NK-92 (cell line): Measurements from ENCODE around the gene ACKR1.

Source experiments
- DNase-seq: peaks from one replicate; lab custom pipeline; 2025; ENCODE audit not compliant: unreplicated experiment; lab: John Stamatoyannopoulos, UW

The ACKR1 gene, protein sequence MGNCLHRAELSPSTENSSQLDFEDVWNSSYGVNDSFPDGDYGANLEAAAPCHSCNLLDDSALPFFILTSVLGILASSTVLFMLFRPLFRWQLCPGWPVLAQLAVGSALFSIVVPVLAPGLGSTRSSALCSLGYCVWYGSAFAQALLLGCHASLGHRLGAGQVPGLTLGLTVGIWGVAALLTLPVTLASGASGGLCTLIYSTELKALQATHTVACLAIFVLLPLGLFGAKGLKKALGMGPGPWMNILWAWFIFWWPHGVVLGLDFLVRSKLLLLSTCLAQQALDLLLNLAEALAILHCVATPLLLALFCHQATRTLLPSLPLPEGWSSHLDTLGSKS

DNA sequence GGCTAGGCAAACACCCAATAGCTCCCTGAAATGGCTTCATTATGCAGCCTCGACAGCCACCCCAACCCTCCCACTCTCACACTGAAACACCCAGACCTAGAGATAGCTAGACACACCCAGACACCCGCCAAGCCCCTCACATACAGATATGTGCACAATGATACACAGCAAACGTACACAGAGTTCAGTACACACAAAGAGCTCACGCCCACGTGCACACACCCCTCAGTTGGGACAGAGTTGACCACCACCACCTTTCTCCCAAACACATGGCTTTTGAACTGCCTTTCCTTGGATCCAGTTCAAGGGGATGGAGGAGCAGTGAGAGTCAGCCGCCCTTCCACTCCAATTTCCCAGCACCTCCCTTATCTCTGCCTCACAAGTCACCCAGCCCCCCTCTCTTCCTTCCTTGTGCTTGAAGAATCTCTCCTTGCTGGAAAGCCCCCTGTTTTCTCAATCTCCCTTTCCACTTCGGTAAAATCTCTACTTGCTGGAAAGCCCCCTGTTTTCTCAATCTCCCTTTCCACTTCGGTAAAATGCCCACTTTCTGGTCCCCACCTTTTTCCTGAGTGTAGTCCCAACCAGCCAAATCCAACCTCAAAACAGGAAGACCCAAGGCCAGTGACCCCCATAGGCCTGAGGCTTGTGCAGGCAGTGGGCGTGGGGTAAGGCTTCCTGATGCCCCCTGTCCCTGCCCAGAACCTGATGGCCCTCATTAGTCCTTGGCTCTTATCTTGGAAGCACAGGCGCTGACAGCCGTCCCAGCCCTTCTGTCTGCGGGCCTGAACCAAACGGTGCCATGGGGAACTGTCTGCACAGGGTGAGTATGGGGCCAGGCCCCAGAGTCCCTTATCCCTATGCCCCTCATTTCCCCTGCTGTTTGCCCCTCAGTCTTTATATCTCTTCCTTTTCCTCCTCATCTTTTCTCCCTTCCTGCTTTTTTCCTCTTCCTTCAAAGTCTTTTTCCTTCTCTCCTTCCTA lies at the start of gene ACKR1:
Gene ACKR1 (plus strand): TSS at position 715 of the 981 bp plus-strand sequence. CDS start 85 bp downstream, at position 800.
- DNase-seq = no peak

DNA sequence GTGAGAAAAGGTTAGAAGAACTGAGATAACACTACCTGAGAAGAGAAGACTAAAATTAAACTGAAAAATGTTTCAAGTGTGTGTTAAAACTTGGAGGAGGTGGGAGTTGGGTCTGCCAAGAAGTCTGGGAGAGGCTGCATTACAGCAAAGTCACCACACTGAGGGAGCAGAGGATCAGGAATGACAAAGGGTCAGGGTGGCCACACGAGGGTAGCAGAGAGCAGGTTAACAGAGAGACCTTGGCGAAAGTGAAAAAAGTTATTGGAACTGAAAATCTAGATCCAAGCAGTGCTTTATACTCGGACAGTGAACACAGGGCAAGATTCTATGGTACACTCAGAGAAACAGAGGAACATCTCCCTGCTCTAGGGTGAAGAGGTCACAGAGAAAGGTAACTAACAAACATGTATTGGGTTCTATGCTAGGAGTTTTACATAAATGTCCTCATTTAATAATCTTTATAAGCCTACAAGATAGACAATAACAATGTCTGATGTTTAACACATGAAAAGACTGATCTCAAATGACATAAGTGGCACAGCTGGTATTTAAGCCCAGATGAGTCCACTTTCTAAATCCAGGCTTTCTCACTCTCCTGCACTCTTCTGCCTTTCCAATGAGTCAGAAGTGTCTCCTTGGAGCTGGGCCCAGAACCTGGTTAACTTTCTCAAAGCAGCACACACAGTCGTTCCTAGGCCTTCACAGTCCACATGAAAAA lies 43.5 kb upstream of the ACKR1 start:
- DNase-seq = no peak

DNA sequence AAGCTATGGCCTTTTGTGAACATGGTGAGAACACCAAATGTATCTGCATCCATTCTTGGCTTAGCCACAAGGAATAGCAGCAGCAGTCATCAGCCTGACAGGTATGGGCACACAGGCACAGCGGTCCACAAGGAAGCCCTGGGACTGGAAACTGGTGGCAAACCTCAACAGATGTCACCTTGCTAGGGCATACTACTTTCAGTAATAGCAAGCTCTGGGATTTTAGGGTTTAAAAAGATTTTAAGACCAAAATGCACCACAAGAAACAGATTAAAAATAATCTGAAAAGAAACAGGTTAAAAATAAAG lies 43.0 kb upstream of the ACKR1 start:
- DNase-seq = no peak

DNA sequence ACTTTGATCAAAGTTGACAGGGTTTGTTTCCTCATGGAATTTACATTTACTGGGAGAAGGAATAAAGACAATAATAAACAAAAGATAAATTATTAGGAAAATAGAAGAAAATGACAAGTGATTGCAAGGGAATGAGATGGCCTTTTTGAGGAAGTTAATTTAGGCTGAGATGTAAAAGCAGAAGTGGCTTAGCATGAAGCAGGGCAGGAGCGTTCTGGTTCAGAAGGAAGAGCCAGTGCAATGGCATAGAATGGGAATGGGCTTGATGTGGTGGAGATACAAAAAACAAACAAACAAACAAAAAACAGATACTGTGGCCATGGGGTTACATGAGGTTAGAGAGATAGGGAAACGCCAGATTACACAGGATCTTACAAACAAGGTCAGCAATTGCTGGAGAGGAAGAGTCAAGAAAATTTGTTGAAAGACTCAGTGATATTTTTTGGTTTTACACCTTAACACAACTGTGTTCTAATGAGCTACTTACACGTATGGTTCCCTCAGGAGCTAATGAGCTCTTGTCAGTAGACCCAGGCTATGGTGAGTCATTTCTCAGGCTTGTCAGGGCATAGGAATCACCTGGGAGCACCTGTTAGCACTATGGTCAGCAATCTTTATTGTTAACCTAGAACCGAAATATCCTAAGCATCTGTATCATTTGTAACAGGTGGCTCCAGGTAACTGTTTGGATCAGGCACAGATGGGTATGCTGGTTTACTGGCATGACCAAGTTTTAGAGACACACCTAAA lies 42.0 kb upstream of the ACKR1 start:
- no peak for DNase-seq

DNA sequence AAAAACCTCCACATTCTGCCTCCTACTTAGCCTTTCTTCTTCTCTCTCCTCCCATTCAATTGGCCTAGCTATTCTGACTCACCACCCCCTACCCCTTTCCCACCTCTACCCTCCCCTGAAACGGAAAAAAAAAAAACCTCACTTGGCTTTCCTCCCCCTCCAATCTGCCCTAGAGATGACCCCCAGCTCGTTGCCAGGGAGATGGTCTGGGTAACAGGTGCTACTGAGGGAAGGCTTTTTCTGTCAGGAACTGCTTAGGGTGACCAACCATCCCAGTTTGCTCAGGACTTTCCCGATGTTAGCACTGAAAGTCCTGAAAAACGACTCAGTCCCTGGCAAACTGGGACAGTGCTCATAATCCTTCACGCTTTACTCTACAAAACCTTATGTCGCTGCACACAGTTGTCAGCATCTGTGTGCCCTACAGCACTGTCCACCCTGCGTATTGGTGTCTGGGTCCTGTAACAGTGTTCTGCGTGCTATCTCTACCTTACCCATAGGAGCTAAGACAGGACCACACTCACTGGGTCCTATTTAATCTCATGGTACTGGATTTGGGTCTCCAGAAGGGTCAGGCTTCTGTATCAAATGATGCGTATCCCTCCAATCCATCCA lies 41.0 kb upstream of the ACKR1 start:
- DNase-seq = no peak

DNA sequence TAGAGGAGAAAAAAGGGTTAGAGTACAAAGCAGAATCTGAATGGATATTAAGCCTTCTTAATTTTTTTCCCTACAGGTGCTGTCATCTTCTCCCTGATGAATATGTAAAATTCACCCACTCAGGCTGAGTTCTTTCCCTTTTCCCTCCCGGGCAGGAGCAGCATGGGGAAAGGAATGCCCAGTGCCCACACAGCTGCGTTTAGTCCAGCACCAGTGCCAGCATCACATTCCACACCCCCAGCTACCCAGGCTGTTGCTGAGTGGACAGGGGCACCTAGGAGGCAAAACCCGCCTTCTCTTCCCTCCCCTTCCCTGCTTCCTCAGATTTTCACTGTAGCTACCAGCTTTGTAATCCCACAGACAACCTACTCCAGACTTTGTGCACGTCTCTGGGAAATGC lies 36.6 kb upstream of the ACKR1 start:
- no peak for DNase-seq

DNA sequence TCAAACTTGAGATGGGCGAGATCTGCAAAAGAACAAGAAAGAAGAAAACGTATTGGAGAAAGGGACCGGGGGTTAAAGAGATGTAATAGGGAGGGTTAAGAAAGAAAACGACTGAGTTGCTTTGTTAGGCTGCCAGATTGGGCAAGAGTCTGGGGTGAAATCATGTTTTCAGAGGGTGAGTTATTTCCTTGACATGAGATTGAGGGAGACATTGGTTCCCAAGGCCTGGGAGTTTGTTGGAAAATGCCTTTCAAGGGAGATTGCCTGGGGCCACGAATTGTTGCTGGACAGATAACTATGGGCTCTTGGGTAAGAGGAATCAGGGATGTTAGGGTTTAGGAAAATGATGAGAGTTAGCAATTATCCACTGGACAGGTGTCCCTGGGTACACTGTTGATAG lies 34.0 kb upstream of the ACKR1 start:
- DNase-seq = no peak

DNA sequence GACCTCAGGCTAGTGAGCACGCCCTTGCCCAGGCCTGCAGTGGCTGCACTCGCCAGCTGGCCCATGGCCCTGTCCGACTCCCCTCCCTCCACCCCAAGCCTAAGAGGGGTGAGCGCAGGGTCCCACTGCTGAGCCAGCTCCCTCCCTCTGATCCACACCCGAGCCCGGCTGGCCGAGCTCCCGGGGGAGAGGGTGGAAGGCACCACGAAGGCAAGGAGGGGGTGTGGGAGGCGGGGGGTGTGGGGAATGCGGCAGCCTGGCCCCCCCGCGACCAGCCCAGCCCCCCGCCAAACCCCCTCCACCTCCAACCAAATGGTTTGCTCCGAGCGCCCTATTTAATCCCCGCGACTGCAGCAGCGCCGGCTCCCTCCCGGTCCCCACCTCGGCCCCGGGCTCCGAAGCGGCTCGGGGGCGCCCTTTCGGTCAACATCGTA lies 33.4 kb upstream of the ACKR1 start, which contains the start of gene CADM3:
Gene CADM3 (plus strand): TSS at position 362 of the 434 bp plus-strand sequence. CDS start 151 bp downstream, outside the sequence.
- no peak for DNase-seq

DNA sequence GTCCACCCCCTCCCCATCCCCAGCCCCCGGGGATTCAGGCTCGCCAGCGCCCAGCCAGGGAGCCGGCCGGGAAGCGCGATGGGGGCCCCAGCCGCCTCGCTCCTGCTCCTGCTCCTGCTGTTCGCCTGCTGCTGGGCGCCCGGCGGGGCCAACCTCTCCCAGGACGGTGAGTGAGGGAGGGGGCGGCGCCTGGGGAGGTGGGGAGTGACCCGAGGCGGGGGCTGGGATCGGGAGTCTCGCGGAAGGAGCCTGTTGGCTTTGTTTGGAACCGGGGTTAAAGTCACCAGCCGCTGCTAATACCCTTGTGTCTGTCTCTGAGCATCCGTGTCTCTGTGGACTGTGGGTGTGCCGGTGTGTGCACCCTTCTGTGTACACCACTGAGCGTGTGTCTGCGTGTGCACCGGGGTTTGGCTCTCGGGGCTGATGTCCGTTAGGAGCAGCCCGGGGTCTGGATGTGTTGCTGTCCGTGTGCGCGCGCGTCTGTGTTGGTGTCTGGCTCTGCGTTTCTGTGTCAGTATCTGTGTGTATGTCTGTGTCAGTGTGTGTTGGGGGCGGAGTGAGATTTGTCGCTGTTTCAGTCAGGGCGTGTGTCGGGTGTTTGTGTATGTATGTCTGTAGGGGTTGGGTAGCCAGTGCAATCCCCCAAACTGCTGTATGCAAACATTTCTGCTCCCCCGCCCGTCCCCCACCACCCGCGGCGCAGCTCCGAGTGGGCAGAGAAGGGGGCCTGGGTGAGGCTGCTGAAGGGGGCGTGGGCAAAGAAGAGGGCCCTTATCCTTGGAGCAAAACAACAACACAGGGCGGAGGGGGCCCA lies 32.8 kb upstream of the ACKR1 start:
- DNase-seq = no peak

DNA sequence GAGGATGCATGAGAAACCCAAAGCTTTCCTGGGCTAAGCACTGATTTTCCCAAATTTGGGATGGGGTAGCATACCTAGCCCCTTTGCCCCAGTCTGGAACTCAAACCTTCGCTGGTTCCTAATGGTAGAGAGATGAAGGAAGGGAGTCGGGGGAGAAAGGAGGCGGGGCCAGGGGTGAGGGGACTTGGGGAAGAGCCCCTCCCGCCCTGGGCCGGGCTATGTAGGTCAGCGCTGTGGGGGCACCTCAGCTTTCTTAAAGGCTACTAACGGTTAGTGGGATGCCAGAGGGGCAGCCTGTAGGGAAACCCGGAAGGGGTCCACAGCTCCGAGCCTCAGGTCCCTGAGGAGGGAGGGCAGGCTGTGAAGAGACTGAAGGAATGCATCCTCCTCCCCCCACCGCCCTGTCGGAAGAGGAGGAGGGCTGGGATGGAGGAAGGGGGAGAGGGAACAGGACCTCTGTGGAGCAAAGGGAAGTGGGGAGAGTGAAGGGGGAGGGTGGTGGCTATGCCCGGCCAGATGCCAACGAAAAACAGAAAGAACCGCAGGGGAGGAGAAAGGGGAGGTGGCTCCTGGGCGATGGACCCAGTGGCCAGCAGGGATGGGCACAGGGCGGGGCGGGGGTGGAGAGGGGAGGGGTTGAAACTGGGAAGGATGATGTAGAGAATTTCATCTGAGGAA lies 31.9 kb upstream of the ACKR1 start:
- DNase-seq = no peak

DNA sequence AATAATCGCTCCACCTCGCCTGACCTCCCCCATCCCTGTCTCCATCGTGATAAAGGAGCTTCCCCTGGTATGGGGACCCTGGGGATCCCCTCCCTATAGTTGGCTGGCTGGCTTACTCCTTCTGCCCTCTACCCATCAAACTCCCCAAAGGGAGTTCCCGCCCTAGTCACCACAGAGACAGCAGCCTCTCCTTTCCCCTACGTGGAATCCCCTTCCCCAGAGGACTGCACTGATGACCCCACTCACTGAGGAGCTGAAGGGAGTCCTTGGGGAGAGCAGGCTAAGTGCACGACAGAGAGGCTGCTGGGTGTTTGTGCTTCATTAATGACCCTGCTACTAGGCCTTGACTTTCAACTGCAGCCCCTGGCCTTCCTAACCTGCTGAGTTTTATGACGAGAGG lies 31.4 kb upstream of the ACKR1 start:
- no peak for DNase-seq

DNA sequence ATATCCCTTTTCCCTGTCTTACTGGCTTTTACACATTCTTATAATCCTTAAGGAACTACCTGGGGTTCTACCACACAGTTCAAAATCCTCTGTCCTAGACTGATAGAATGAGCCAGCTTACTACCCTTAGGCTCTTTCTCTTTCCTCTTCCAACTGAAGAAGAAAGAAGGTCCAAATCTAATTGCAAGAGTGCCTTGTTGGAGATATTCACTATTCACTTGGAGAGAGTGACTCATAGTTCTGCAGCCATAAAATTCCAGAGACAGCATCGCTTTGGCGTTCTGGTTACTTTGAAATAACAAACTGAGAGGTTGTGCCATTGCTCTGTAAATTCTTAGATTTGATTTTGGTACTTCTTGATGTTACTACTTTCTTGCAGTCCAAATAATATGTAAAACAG lies 29.1 kb upstream of the ACKR1 start:
- DNase-seq = no peak

DNA sequence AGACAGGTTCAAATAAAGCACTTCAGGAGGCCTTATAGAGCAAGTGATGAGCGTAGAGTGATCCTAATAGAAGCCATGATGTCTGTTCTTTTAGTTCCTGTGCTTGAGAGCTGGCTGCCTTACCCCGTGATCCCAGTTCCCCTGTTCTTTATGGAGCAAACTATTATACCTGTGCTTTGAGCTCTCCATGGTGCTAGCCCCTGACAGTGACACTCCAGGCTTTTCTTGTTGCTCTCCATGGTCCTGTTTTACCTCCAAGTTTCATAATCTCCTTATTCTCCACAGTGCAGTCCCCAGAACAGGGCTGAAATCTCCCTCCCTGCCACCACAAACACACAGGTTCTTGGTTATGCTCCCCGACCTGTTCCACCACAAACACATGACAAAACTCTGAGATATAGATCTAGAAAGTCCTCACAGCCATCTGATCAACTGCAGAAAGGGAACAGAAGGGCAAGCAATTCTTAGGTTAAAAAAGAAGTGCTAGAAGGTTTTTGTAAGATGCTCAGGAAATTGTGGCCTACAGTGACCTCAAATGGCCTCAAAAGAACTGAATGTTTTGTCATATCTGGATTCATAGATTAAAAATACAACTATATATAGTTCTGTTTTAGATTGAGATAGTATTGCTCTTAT lies 27.3 kb upstream of the ACKR1 start:
- no peak for DNase-seq

DNA sequence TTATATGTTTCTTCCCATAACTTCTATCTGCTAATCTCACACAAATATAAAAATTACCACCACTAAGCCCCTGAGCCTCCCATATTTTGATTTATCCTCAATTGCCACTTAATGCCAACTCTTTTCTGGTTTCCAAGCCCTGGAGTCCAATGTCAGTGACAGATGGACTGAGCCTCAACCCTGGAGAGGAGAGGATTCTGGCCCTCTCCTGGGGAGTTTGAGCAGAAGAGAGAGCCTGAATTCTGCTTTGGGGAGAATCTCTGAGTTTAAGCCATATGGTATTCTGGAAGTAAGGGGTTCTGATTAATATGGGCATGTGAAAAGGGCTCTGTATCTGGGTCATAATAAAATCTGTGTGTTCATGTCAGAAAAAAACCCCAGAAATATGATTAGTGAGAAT lies 24.8 kb upstream of the ACKR1 start:
- DNase-seq = no peak

DNA sequence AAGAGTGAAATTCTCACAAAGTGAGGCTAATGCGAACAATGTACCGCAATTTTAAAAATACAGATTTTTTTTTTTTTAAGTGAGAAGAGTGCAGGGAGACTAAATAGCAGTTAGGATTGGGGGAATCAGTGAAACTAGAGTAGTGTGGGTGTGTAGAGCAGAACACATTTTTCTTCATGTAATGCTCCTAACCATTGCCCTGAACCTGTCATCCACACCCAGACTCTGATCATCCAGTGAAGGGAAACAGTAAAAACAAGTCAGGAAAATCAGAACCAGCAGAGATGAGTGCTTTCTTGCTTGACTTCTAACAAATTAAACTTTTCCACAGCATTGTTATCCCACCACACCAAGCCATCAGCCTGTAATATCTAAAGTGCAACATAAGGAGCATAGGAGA lies 24.2 kb upstream of the ACKR1 start:
- DNase-seq = no peak

DNA sequence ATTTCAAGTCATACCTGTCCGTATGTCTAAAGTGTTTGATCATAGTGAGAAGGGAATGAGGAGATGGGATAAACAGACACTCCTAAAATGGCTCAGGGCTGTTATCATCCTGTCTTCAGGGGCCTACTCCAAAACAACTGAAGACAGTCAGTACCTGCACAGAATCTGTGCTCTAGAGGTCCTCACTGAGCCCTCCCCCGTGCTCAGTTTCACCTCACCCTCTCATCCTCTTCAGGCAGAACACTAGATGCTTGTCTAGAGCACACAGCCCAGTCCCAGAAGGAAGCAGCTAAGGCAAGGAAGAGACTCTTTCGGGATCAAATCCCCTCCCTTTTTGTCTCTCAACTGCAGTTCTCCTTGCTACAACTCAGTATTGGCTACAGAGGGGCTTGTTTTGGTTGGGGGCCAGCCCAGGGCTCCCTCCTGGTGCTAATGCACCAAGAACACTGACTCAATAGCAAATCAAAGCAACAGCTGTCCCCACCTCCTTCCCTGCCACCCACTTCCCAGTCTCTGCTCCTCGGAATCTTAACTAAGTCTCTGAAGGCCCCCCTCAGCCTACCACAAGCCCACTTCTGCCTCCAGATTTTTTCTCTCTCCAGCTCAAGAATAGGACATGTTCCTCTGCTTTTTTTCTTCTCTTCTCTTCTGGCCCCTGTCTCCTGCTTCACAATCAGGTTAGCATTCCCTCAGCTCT lies 23.2 kb upstream of the ACKR1 start:
- no peak for DNase-seq

DNA sequence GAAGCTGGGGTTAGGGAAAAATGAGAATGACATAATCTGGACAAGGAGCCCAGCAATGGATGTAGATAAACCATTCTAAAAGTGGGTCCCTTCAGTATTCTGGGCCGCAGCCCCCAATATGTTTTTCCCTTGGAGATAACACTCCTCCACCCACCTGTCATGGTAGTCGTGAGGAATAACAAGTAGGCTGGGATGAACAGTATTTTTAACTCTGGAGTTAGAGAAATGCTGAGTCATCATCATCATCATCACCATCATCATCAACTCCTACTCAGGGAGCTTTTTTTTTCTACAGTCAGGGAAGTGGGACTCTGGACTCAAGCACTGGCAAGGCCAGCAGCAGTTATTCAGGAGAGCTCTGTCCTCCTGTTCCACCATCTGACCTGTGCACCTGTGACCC lies 20.5 kb upstream of the ACKR1 start:
- no peak for DNase-seq

DNA sequence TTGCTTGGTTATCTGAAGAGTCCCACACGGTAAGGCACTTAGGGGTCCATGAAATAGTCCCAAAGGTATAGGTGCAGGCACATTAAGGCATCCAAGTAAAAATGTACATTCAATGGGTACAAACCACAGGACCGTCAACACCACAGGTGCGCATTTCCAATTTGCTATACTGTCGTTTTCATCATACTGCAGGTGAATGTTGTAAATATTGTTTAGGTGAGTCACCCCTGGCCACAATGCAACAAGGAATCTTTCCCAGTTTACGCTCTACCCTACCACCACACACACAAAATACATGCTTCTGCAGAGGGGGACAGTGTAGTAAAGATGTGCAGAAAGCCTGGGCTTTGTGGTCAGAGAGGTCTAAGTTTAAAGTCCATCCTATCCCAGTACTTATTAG lies 19.6 kb upstream of the ACKR1 start:
- DNase-seq = no peak
